ENCODE data around the gene GRB10.

GRCh38 chr7:50657341-50657873 is 125.3 kb downstream of the GRB10 start:
- no peak for TF ChIP-seq CTCF (IDR thresholded peaks at IDR 0.05)
- no peak for TF ChIP-seq EZH2phosphoT487 (IDR thresholded peaks at IDR 0.05)

All from neural progenitor cell (in vitro differentiated cells).